GM18505 (cell line): ENCODE measurements around the gene UBE4B.
"Not testable (repeated sequence)": the region's sequence is repeated elsewhere in the genome, so short reads cannot be mapped to it uniquely, and the experiment has no call there.

Source experiments
- ATAC-seq: cut with Tn5 transposase; IDR thresholded peaks from one replicate; pipeline ENCODE4 v1.9.1; 2021; ENCODE audit not compliant: unreplicated experiment
- POLR2A ChIP-seq: IDR thresholded peaks from 4 replicates; pipeline ENCODE4 v1.6.1; 2011; ENCODE audit warnings: borderline replicate concordance; ENCODE audit not compliant: insufficient read depth, insufficient read length; ENCODE audit errors: extremely low read depth

Gene UBE4B

DNA sequence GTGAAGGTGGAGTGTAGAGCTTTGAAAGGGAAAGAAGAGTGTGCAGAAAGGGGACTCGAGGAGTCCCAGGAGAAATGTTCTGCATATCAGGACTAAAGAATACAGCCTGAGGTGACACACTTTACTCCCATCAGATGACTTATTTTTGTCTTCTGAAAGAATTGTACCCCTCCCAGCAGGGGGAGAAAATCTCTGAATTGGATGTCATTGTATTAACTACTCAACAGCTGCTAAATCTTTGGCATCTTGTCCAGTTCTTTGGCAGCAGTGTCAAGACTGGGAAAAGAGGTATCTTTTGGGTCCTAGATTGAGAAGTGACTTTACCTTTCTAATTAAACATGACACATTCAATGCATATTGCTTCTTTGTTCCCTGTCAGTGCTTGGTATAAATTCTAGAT, 18.9 kb downstream of the UBE4B start:
- TF ChIP-seq POLR2A: no peak
- no peak for ATAC-seq

DNA sequence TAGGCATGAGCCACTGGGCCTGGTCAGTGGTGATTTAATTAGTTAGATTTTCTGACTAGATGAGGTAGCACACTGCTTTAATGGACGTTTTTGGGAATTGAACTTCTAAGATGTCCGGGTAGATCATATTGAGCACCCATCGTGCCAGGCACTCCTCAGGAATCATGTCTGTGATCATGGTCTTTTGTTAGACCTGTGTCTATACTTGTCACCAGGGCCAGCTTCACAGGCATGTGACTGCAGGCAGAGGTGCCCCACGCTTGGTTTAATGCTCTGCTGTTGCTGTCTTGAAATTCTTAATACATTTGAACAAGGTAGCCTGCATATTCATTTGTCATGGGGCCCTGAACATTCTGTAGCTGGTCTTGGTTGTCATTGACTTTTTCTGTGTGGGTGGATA, 19.6 kb downstream of the UBE4B start:
- no peak for TF ChIP-seq POLR2A
- no peak for ATAC-seq

DNA sequence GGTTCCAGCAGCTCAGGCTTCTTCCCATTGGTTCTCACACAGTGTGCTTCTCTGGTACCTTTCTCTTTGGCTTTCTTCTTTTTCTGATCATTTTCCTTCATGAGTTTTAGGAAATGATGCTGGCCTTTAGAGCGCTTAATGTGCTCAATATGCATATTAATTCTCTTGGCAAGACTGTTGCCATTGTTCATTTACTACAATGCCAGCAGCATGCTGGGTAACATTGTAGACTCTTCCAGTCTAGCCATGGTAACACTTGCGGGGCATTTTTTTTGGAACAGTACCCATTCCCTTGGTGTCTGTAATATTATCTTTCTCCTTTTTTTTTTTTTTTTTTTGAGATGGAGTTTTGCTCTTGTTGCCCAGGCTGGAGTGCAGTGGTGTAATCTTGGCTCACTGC, 21.7 kb downstream of the UBE4B start:
- TF ChIP-seq POLR2A: no peak
- no peak for ATAC-seq

DNA sequence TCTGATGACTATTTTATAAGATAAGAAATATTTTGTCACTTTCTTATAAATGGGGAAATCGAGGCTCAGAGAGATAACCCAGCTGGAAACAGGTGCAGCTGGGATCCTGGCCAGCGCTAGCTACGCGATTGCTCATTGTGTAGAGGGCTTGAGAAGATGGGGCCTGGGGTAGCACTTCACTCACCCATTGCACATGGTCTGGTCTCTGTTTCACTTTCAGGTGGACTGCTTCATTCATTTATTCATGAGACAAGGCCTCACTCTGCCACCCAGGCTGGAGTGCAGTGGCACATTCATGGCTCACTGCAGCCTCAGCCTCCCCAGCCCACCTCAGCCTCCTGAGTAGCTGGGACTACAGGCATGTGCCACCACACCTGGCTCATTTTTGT, 23.8 kb downstream of the UBE4B start:
- no peak for TF ChIP-seq POLR2A
- ATAC-seq: no peak

DNA sequence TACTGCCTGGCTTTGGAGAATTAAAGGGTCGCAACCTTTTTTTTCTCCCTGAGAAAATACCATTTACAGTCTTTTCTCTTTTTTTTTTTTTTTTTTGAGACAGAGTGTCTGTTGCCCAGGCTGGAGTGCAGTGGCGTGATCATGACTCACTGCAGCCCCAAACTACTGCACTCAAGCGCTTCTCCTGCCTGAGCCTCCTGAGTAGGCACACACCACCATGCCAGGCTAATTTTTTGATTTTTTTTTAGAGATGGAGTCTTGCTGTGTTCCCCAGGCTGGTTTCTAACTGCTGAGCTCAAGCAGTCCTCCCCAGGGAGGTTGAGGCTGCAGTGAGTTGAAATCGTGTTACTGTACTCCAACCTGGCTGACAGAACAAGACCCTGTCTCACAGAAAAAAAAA, 24.6 kb downstream of the UBE4B start:
- ATAC-seq: no peak
- TF ChIP-seq POLR2A: no peak

DNA sequence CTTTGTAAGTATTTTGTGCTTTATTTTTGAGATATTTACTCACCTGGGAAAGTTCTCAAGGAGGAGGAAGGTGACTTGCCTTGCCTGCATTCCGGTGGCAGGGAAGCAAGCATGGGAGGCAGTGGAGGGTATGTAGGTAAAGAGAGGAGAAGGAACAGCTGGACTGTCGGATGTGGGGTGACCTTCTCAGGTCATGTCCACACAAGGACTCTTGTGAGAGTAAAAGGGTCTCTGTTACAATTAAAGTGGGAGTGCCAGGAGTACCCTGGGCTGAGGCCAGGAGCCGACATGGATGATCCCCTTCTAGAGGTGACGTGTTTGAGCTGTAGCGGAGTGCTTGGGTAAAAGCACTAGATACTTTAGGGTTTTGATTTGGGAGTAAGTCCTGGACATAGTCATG, 25.0 kb downstream of the UBE4B start:
- no peak for ATAC-seq
- no peak for TF ChIP-seq POLR2A

DNA sequence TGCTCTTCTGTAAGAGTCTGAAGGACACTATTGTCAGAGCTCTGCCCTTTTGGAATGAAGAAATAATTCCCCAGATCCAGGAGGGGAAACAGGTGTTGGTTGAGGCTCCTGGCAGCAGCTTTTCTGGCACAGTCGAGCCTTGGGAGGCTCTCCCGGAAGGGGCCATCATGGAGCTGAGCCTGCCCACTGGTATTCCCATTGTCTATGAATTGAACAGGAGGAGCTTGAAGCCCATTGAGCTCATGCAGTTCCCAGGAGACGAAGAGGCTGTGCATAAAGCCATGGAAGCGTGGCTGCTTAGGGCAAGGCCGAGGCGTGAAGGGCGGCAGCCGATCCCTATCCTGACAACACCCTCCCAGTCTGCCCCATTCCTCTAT, 26.6 kb downstream of the UBE4B start:
- ATAC-seq: no peak
- no peak for TF ChIP-seq POLR2A

DNA sequence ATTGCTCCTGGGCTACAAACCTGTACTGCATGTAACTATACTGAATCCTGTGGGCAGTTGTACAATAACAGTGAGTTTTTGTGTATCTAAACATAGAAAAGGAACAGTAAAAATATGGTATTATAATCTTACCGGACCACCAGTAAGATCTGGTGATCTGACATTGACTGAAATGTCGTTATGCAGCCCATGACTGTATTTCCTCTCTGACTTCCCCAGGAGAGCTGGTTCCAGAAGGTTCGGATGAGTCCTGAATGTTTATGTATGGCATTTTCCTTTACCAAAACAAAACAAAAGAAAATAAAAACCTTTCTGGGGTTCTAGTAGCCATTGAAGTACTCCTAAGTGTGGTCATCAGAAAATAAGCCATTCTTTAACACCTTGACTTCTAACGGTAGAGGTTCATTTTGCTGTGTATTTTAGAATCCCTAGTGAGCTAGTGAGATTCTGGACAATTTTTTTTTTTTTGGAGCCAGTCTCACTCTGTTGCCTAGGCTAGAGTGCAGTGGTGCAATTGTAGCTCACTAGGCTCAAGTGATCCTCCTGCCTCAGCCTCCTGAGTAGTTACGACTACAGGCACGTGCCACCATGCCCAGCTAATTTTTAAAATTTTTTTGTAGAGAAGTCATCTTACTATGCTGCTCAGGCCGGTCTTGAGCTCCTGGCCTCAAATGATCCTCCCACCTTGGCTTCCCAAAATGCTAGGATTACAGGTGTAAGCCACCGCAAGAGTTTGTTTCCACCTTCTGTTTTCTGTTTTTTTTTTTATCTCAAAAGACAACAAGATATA, 27.7 kb downstream of the UBE4B start:
- TF ChIP-seq POLR2A: no peak
- no peak for ATAC-seq

DNA sequence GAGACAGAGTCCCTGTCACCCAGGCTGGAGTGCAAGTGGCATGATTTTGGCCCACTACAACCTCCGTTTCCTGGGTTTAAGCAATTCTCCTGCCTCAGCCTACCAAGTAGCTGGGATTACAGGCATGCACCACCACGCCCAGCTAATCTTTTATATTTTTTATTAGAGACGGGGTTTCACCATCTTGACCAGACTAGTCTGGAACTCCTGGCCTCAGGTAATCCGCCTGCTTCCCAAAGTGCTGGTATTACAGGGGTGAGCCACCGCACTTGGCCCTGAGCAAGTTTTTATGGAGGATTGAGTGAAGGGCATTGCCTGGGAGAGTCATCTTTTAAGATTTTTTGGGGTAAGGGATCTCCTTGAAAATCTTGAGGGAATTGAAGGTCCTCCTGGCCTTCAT, 28.5 kb downstream of the UBE4B start:
- TF ChIP-seq POLR2A: no peak
- no peak for ATAC-seq

DNA sequence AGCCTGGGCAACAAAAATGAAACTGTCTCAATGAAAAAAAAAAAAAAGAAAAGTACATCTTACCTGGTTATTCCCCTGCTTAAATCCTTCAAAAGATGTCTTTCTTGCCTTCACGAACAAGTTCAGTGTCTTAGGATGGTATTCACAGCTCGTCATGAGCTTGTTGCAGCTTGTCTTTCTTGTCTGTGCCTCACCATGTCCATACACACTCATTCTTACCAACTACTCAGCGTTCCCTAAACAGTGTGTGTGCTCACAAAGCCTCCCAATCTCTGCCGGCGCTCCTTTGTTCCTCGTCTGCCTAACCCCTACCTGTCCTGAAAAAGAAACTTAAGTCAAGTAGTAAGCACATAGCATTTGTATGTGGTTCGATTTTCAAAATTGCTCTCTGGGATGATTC, 31.1 kb downstream of the UBE4B start:
- no peak for TF ChIP-seq POLR2A
- no peak for ATAC-seq

DNA sequence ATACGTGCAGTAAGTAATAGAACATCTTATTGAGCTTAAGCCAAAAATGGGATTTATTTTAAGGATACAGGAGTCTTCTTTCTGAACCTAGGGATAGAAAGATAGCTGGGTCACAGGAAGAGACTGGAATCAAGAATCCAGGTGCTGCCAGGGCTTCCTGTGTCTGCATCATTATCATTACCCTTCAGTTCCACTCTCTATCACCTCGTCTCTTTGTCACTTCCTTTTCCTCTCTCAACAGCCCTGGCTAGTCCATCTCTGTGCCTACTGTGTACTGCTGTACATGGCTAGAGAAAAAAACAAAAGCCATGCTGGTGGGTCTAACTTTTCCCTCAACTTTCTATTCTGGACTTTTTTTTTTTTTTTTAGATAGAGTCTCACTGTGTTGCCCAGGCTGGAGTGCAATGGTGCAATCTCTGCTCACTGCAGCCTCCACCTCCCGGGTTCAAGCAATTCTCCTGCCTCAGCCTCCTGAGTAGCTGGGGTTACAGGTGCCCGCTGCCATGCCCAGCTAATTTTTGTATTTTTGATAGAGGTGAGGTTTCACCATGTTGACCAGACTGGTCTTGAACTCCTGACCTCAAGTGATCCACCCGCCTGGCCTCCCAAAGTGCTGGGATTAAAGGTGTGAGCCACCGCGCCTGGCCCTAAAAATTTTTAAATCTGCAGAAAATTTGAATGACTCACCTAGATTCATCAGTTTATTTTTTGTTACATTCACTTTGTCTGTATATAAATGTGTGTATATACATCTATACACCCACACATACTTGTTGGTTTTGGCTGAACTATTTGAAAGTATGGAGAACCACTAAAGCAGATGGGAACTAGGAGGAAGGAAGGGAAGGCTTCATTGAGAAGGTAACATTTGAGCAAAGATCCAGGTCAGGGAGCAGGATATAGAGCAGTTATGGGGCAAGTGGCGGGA, 31.9 kb downstream of the UBE4B start:
- TF ChIP-seq POLR2A: no peak
- no peak for ATAC-seq

DNA sequence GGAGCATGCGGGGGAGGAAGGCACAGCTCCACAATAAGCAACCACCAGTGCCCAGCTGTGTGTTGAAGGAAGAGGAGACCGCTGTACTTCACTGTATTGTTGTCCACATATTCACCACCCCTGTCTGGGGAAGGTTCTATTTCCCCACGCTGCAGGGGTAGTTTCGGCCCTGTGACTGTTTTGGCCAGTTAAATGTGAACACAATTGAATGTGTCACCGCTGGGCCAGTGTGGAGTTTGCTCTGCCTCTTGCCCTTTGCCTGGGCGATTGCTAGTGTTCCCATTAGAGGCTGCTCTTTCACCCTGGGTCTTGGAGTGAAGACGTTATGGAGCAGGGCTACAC, 32.6 kb downstream of the UBE4B start:
- ATAC-seq: no peak
- no peak for TF ChIP-seq POLR2A

DNA sequence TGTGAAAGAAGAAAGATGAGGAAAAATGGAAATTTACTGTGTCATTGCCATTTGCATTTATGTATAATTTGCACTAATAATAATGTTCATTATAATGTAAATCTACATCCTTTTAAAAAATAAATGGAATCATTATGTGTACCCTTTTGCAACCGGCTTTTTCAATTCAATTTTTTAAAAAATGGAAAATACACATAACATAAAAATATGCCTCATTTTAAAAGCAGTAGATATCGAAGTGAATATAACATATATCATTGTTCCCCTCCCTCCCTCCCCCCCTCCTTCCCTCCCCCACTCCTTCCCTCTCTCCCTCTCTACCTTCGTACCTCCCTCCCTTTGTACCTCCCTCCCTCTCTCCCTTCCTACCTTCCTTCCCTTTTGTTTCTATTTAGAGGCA, 33.0 kb downstream of the UBE4B start:
- TF ChIP-seq POLR2A: no peak
- no peak for ATAC-seq

DNA sequence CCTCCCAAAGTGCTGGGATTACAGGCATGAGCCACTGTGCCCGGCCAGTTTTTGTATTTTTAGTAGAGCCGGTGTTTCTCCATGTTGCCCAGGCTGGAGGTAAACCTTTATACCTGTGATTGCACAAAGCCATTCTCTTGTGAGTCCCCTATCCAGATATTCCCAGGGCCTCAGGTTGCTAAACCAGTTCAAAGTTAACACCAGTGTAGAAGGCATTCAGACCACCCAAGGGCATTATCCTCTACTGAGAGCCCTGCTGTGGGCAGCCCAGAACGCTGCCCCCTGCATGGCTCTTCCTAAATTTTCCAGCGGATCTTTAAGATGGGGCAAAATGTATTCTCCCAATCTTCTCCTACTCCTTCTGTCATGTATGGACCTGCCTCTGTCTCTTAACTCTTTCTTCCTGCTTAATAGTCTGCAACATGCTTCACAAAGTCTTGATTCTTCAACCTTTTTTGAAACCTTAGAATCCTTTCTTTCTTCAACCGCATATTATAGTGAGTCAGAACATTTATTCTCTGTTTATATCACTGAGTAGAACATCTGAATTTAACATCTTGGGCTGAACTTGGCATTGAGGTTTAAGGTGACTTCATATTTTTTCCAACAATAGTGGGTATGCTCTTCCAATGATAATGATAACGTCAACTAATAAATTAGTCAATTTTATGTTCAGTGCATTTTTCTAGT, 36.0 kb downstream of the UBE4B start:
- TF ChIP-seq POLR2A: no peak
- ATAC-seq: no peak

DNA sequence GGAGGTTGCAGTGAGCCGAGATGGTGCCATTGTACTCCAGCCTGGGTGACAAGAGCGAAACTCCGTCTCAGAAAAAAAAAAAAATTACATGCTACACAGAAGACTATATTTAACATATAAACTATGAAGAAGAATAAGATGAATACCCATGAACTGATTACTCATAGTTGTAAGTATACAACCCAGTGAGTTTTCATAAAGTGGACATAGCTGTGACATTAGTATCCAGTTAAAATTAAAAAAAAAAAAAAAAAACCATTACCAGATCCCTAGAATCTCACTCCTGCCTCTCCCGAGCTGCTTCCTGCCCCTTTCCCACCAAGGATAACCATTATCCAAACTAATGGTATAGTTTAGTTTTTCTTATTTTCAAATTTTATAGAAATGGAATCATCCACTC, 37.4 kb downstream of the UBE4B start:
- ATAC-seq: no peak
- no peak for TF ChIP-seq POLR2A

DNA sequence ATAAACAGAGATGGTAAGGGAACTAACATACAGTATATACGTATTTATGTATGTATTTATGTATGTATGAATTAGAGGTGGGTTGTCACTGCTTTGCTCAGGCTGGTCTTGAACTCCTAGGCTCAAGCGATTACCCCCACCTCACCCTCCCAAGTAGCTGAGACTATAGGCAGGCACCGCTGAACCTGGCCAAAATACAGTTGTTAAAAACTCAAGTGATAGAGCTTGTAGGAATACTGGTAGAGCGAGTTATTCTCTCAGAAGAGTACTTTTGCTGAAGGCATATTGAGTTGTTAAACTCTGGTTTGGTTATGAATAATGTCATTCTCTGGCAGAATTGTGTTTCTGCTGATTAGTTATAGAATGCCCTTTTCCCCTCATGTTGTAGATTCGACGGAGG, 38.9 kb downstream of the UBE4B start:
- TF ChIP-seq POLR2A: no peak
- no peak for ATAC-seq

DNA sequence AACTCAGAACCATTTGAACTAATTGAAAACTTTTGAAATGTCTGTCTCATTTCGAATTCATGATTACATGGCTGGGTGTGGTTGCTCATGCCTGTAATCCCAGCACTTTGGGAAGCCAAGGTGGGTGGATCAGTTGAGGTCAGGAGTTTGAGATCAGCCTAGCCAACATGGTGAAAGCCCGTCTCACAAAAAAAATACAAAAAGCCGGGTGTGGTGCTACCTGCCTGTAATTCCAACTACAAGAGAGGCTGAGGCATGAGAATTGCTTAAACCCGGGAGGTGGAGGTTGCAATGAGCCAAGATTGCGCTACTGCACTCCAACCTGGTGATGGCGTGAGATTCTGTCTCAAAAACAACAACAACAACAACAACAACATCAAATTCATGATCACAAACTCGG, 40.6 kb downstream of the UBE4B start:
- not testable (repeated sequence) for ATAC-seq
